WTC11 (cell line): ENCODE measurements around the gene CMTM7.

Experiments used
- ESRRA ChIP-seq: sonication (generic); formaldehyde crosslinking; IDR thresholded peaks from 2 replicates; pipeline ENCODE4 v1.8.1; 2022; ENCODE audit warnings: mild to moderate bottlenecking, missing genetic modification reagents, borderline replicate concordance
- MYBL2 ChIP-seq: sonication (generic); formaldehyde crosslinking; IDR thresholded peaks from 2 replicates; pipeline ENCODE4 v1.8.1; 2023; ENCODE audit warnings: mild to moderate bottlenecking, moderate library complexity, missing genetic modification reagents
- ZNF232 ChIP-seq: sonication (generic); formaldehyde crosslinking; IDR thresholded peaks from 2 replicates; pipeline ENCODE4 v1.8.0; 2022; ENCODE audit warnings: mild to moderate bottlenecking, missing genetic modification reagents
- ZNF317 ChIP-seq: sonication (generic); formaldehyde crosslinking; IDR thresholded peaks from 2 replicates; pipeline ENCODE4 v1.8.1; 2023; ENCODE audit warnings: low read depth, mild to moderate bottlenecking, moderate library complexity, missing genetic modification reagents, borderline replicate concordance
- TF ChIP-seq, protein P1 (sequence below): sonication (generic); formaldehyde crosslinking; IDR thresholded peaks from 2 replicates; pipeline ENCODE4 v1.8.1; 2023; ENCODE audit warnings: mild to moderate bottlenecking, missing genetic modification reagents
- TF ChIP-seq, protein P2 (sequence below): sonication (generic); formaldehyde crosslinking; IDR thresholded peaks from 2 replicates; pipeline ENCODE4 v1.8.1; 2022; ENCODE audit warnings: low read depth, missing genetic modification reagents, borderline replicate concordance
- TF ChIP-seq, protein P3 (sequence below): fragments of 200-600 bp; IDR thresholded peaks from 2 replicates; pipeline ENCODE4 v1.8.0; 2022; ENCODE audit warnings: antibody characterized with exemption
- TF ChIP-seq, protein P4 (sequence below): sonication (generic); formaldehyde crosslinking; IDR thresholded peaks from 2 replicates; pipeline ENCODE4 v1.8.0; 2023; ENCODE audit warnings: missing genetic modification reagents, mild to moderate bottlenecking, borderline replicate concordance
- TF ChIP-seq, protein P5 (sequence below): sonication (generic); formaldehyde crosslinking; conservative IDR thresholded peaks from 2 replicates; pipeline ENCODE4 v1.8.1; 2022; ENCODE audit warnings: mild to moderate bottlenecking, missing genetic modification reagents

GRCh38 chr3:32471246-32471645, 79.6 kb downstream of the CMTM7 start:
- TF ChIP-seq, protein P1, sequence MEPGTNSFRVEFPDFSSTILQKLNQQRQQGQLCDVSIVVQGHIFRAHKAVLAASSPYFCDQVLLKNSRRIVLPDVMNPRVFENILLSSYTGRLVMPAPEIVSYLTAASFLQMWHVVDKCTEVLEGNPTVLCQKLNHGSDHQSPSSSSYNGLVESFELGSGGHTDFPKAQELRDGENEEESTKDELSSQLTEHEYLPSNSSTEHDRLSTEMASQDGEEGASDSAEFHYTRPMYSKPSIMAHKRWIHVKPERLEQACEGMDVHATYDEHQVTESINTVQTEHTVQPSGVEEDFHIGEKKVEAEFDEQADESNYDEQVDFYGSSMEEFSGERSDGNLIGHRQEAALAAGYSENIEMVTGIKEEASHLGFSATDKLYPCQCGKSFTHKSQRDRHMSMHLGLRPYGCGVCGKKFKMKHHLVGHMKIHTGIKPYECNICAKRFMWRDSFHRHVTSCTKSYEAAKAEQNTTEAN (CRISPR knock-in tag): no peak
- TF ChIP-seq, protein P2, sequence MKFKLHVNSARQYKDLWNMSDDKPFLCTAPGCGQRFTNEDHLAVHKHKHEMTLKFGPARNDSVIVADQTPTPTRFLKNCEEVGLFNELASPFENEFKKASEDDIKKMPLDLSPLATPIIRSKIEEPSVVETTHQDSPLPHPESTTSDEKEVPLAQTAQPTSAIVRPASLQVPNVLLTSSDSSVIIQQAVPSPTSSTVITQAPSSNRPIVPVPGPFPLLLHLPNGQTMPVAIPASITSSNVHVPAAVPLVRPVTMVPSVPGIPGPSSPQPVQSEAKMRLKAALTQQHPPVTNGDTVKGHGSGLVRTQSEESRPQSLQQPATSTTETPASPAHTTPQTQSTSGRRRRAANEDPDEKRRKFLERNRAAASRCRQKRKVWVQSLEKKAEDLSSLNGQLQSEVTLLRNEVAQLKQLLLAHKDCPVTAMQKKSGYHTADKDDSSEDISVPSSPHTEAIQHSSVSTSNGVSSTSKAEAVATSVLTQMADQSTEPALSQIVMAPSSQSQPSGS: no peak
- TF ChIP-seq, protein P3, sequence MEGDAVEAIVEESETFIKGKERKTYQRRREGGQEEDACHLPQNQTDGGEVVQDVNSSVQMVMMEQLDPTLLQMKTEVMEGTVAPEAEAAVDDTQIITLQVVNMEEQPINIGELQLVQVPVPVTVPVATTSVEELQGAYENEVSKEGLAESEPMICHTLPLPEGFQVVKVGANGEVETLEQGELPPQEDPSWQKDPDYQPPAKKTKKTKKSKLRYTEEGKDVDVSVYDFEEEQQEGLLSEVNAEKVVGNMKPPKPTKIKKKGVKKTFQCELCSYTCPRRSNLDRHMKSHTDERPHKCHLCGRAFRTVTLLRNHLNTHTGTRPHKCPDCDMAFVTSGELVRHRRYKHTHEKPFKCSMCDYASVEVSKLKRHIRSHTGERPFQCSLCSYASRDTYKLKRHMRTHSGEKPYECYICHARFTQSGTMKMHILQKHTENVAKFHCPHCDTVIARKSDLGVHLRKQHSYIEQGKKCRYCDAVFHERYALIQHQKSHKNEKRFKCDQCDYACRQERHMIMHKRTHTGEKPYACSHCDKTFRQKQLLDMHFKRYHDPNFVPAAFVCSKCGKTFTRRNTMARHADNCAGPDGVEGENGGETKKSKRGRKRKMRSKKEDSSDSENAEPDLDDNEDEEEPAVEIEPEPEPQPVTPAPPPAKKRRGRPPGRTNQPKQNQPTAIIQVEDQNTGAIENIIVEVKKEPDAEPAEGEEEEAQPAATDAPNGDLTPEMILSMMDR: no peak
- TF ChIP-seq ZNF317 (CRISPR knock-in tag): no peak
- no peak for TF ChIP-seq ESRRA
- TF ChIP-seq MYBL2 (CRISPR knock-in tag): no peak
- TF ChIP-seq, protein P4, sequence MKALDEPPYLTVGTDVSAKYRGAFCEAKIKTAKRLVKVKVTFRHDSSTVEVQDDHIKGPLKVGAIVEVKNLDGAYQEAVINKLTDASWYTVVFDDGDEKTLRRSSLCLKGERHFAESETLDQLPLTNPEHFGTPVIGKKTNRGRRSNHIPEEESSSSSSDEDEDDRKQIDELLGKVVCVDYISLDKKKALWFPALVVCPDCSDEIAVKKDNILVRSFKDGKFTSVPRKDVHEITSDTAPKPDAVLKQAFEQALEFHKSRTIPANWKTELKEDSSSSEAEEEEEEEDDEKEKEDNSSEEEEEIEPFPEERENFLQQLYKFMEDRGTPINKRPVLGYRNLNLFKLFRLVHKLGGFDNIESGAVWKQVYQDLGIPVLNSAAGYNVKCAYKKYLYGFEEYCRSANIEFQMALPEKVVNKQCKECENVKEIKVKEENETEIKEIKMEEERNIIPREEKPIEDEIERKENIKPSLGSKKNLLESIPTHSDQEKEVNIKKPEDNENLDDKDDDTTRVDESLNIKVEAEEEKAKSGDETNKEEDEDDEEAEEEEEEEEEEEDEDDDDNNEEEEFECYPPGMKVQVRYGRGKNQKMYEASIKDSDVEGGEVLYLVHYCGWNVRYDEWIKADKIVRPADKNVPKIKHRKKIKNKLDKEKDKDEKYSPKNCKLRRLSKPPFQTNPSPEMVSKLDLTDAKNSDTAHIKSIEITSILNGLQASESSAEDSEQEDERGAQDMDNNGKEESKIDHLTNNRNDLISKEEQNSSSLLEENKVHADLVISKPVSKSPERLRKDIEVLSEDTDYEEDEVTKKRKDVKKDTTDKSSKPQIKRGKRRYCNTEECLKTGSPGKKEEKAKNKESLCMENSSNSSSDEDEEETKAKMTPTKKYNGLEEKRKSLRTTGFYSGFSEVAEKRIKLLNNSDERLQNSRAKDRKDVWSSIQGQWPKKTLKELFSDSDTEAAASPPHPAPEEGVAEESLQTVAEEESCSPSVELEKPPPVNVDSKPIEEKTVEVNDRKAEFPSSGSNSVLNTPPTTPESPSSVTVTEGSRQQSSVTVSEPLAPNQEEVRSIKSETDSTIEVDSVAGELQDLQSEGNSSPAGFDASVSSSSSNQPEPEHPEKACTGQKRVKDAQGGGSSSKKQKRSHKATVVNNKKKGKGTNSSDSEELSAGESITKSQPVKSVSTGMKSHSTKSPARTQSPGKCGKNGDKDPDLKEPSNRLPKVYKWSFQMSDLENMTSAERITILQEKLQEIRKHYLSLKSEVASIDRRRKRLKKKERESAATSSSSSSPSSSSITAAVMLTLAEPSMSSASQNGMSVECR (CRISPR knock-in tag): no peak
- TF ChIP-seq, protein P5, sequence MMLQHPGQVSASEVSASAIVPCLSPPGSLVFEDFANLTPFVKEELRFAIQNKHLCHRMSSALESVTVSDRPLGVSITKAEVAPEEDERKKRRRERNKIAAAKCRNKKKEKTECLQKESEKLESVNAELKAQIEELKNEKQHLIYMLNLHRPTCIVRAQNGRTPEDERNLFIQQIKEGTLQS (CRISPR knock-in tag): no peak
- TF ChIP-seq ZNF232 (CRISPR knock-in tag): no peak
